Measurements from ENCODE around the gene JCHAIN. TPM values are rescaled to one million over a fixed set of nuclear protein-coding genes. Genes with fewer than 3 reads are reported as not detected.
"Not testable (repeated sequence)": the region's sequence is repeated elsewhere in the genome, so short reads cannot be mapped to it uniquely, and the experiment has no call there.

JCHAIN gene
- total RNA-seq, 1 donor from 2014 or later: not detected

DNA sequence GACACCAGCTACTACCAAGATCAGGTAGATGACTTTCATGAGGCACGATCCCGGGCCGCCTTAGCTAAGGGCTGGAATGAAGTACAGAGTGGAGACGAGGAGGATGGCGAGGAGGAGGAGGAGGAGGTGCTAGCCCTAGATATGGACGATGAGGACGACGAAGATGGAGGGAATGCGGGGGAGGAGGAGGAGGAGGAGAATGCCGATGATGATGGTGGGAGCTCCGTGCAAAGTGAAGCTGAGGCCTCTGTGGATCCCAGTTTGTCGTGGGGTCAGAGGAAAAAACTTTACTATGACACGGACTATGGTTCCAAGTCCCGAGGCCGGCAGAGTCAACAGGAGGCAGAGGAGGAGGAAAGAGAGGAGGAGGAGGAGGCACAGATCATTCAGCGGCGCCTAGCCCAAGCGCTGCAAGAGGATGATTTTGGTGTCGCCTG lies 22.5 kb upstream of the JCHAIN start:
- no peaks in the 10 kb centered on the region for H3K9me3 Mint-ChIP-seq
- TF ChIP-seq EZH2 (IDR thresholded peaks at IDR 0.05): no peak
- TF ChIP-seq CTCF (IDR thresholded peaks at IDR 0.05): no peak
- no peak for TF ChIP-seq EZH2phosphoT487 (IDR thresholded peaks at IDR 0.05)
- Histone ChIP-seq H3K4me3 (peak overlapping the region; percentile 90), H3K79me2 (ENCODE audit: low read depth) (peaks cover 45% of the 10 kb centered on the region), H3K27ac (peak overlapping the region; percentile 81), H3K4me1 (peaks cover 17% of the 10 kb centered on the region), H3K9ac (peak overlapping the region; percentile 63), H3K4me2 (peak overlapping the region; percentile 92), H3F3A (ENCODE audit: low read depth) (peaks cover 19% of the 10 kb centered on the region), H4K20me1 (ENCODE audit: low read depth) (peaks cover 18% of the 10 kb centered on the region), H2AFZ (replicated peaks) (peak overlapping the region; percentile 68), H3K27me3 (peaks cover 5% of the 10 kb centered on the region), H3K36me3 (no peaks in the 10 kb centered on the region), H3K9me3 (ENCODE audit: low read depth) (no peaks in the 10 kb centered on the region)
- peak overlapping the region; percentile 99 for H3K27ac Mint-ChIP-seq
- H3K27me3 Mint-ChIP-seq (ENCODE audit: insufficient read depth, low read depth): peaks cover 5% of the 10 kb centered on the region
- DNase-seq (ENCODE audit: low spot score): peak; percentile 17
- H3K36me3 Mint-ChIP-seq: peaks cover 3% of the 10 kb centered on the region
- H3K4me1 Mint-ChIP-seq: peaks cover 32% of the 10 kb centered on the region
- H3K4me3 Mint-ChIP-seq: peak overlapping the region; percentile 98

DNA sequence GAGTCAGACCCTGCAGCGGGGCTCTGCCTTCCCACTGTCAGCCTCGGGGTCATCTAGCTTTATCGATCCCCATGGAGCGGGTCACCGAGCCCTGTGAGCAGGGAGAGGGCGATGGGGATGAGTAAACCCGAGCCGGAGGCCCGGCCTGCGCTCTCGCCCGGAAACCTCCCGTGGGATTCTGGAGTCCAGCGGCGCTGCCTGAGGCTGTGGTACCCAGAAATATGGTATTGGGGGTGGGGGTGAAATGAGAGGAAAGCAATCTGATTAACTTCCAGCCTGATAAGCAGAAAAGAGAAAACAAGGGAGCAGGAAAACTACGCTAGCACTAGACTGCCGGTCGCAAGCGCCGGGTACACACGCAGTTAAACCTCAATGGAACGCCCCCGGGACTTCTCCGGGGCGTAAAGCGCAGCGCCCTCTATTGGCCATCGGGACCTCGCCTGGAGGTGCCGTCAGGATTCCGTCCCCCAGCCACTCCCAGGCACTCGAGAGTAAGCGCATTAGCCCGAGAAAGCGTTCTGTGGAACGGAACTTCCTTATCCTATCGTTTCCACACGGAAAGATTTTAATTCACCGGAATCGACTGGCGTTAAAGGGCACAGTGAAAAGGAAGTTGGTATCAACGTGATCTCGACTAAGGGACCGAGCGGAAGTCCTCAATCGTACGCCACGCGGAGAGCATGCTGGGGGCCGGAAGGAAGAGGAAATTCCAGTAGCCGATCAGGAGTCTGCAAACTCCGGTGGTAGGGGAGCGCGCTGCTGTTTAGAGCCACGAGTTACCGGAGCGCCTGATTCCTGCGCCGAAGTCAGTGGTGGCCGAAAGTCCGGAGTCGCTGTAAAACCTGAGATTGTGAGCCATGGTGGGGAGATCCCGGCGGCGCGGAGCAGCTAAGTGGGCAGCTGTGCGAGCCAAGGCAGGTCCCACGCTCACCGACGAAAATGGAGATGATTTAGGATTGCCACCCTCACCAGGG lies 21.8 kb upstream of the JCHAIN start, which contains the start of gene UTP3:
Gene UTP3, plus strand, starts transcription at position 712 of the 974 bp plus-strand sequence. Its CDS starts 146 bp downstream, at position 858.
- Histone ChIP-seq H3K27me3 (peaks cover 5% of the 10 kb centered on the region), H2AFZ (replicated peaks) (peak within 1 kb of the TSS; percentile 68), H3K36me3 (no peaks in the 10 kb centered on the region), H3F3A (ENCODE audit: low read depth) (peaks cover 19% of the 10 kb centered on the region), H3K79me2 (ENCODE audit: low read depth) (peaks cover 45% of the 10 kb centered on the region), H3K4me1 (peaks cover 17% of the 10 kb centered on the region), H4K20me1 (ENCODE audit: low read depth) (peaks cover 18% of the 10 kb centered on the region), H3K4me2 (peak within 1 kb of the TSS; percentile 92), H3K9ac (peak within 1 kb of the TSS; percentile 66), H3K9me3 (ENCODE audit: low read depth) (no peaks in the 10 kb centered on the region), H3K27ac (peak within 1 kb of the TSS; percentile 81), H3K4me3 (peak within 1 kb of the TSS; percentile 90)
- peak; percentile 98 for TF ChIP-seq CTCF (IDR thresholded peaks at IDR 0.05)
- peak; percentile 78 for TF ChIP-seq EZH2 (IDR thresholded peaks at IDR 0.05)
- TF ChIP-seq EZH2phosphoT487 (IDR thresholded peaks at IDR 0.05): no peak
- Mint-ChIP-seq H3K27ac (peak within 1 kb of the TSS; percentile 99), H3K9me3 (no peaks in the 10 kb centered on the region), H3K4me1 (peaks cover 32% of the 10 kb centered on the region), H3K27me3 (ENCODE audit: insufficient read depth, low read depth) (peaks cover 5% of the 10 kb centered on the region), H3K36me3 (peaks cover 3% of the 10 kb centered on the region), H3K4me3 (peak within 1 kb of the TSS; percentile 98)
- peak; percentile 97 for DNase-seq (ENCODE audit: low spot score)

- DNase-seq (ENCODE audit: low spot score): no peak
- H3K4me3 ChIP-seq: peak overlapping the region; percentile 90
- H3F3A ChIP-seq (ENCODE audit: low read depth): peaks cover 19% of the 10 kb centered on the region
- H3K4me1 ChIP-seq: peaks cover 17% of the 10 kb centered on the region
- peaks cover 5% of the 10 kb centered on the region for H3K27me3 ChIP-seq
- TF ChIP-seq EZH2 (IDR thresholded peaks at IDR 0.05) (no peak), CTCF (IDR thresholded peaks at IDR 0.05) (no peak), EZH2phosphoT487 (IDR thresholded peaks at IDR 0.05) (no peak)
- Mint-ChIP-seq H3K4me3 (peak overlapping the region; percentile 98), H3K4me1 (peaks cover 32% of the 10 kb centered on the region), H3K27me3 (ENCODE audit: insufficient read depth, low read depth) (peaks cover 5% of the 10 kb centered on the region), H3K9me3 (no peaks in the 10 kb centered on the region), H3K27ac (peak overlapping the region; percentile 99), H3K36me3 (peaks cover 3% of the 10 kb centered on the region)
- peaks cover 18% of the 10 kb centered on the region for H4K20me1 ChIP-seq (ENCODE audit: low read depth)
- H3K9me3 ChIP-seq (ENCODE audit: low read depth): no peaks in the 10 kb centered on the region
- peak overlapping the region; percentile 92 for H3K4me2 ChIP-seq
- H3K9ac ChIP-seq: peak overlapping the region; percentile 66
- no peaks in the 10 kb centered on the region for H3K36me3 ChIP-seq
- peak overlapping the region; percentile 81 for H3K27ac ChIP-seq
- peak overlapping the region; percentile 68 for H2AFZ ChIP-seq (replicated peaks)
- H3K79me2 ChIP-seq (ENCODE audit: low read depth): peaks cover 40% of the 10 kb centered on the region
Observed at GRCh38 chr4:70687392-70687791, 21.1 kb upstream of the JCHAIN start.

GRCh38 chr4:70682142-70682541 lies 15.8 kb upstream of the JCHAIN start:
- not testable (repeated sequence) for H3K4me2 ChIP-seq; H2AFZ ChIP-seq (replicated peaks); H3K4me1 Mint-ChIP-seq; H3K27me3 ChIP-seq; H3K9me3 Mint-ChIP-seq; H3K9ac ChIP-seq; H4K20me1 ChIP-seq (ENCODE audit: low read depth); H3K79me2 ChIP-seq (ENCODE audit: low read depth); DNase-seq (ENCODE audit: low spot score); H3K27ac ChIP-seq; H3K27ac Mint-ChIP-seq; H3K27me3 Mint-ChIP-seq (ENCODE audit: insufficient read depth, low read depth); H3K4me1 ChIP-seq; H3F3A ChIP-seq (ENCODE audit: low read depth); H3K36me3 Mint-ChIP-seq; H3K36me3 ChIP-seq; H3K4me3 ChIP-seq; H3K9me3 ChIP-seq (ENCODE audit: low read depth)
- H3K4me3 Mint-ChIP-seq: peak overlapping the region; percentile 20

Measured in neural progenitor cell (in vitro differentiated cells).